Measurements from ENCODE around the gene NDUFA6. TPM values are rescaled to one million over a fixed set of nuclear protein-coding genes. Genes with fewer than 3 reads are reported as not detected.

Gene NDUFA6
- total RNA-seq, 1 donor from 2014 or later: 43.5 TPM

GRCh38 chr22:42062506-42063170 is 27.9 kb downstream of the NDUFA6 start:
- no peak for DNase-seq

DNA sequence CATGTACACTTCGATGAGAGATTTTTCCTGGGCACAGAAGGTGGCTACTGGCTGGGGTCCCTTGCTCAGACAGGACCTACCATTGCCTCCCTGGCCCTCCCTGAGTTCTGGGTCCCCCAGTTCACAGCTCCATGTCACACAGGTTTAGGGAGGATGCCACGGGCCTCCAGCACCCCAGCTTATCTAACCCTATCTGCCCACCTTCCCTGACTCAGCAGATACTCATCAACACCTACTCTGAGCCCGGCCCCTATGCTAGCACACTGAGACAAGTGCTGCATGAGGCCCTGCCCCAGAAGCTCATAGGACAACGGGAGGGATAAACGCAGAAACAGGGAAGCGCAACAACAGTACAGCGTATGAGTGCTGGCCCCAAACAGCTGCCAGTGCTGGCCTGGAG is 29.5 kb downstream of the NDUFA6 start:
- H3K9me3 ChIP-seq: peaks cover 10% of the 10 kb centered on the region
- intact Hi-C loops (cut with DNase I): no loop called here
- ATAC-seq: no peak
- no peak overlapping the region for H3K27ac ChIP-seq
- no peak overlapping the region for H3K4me3 ChIP-seq
- TF ChIP-seq, protein P1, sequence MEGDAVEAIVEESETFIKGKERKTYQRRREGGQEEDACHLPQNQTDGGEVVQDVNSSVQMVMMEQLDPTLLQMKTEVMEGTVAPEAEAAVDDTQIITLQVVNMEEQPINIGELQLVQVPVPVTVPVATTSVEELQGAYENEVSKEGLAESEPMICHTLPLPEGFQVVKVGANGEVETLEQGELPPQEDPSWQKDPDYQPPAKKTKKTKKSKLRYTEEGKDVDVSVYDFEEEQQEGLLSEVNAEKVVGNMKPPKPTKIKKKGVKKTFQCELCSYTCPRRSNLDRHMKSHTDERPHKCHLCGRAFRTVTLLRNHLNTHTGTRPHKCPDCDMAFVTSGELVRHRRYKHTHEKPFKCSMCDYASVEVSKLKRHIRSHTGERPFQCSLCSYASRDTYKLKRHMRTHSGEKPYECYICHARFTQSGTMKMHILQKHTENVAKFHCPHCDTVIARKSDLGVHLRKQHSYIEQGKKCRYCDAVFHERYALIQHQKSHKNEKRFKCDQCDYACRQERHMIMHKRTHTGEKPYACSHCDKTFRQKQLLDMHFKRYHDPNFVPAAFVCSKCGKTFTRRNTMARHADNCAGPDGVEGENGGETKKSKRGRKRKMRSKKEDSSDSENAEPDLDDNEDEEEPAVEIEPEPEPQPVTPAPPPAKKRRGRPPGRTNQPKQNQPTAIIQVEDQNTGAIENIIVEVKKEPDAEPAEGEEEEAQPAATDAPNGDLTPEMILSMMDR (IDR thresholded peaks at IDR 0.05): no peak
- DNase-seq: no peak
- H3K4me1 ChIP-seq: no peaks in the 10 kb centered on the region
- no peaks in the 10 kb centered on the region for H3K27me3 ChIP-seq (ENCODE audit: low read depth)
- H3K36me3 ChIP-seq: peaks cover 73% of the 10 kb centered on the region

More at GRCh38 chr22:42062506-42063170, 27.9 kb downstream of the NDUFA6 start:
- H3K4me3 ChIP-seq: no peak overlapping the region
- TF ChIP-seq, protein P1 (IDR thresholded peaks at IDR 0.05): no peak
- no peaks in the 10 kb centered on the region for H3K27me3 ChIP-seq (ENCODE audit: low read depth)
- no peak for ATAC-seq
- H3K9me3 ChIP-seq: no peaks in the 10 kb centered on the region
- peaks cover 89% of the 10 kb centered on the region for H3K36me3 ChIP-seq
- no peak overlapping the region for H3K27ac ChIP-seq
- H3K4me1 ChIP-seq: no peaks in the 10 kb centered on the region
- intact Hi-C loops (cut with DNase I): no loop called here

- no peak for ATAC-seq
- Histone ChIP-seq H3K27ac (no peak overlapping the region), H3K9me3 (peaks cover 10% of the 10 kb centered on the region), H3K4me3 (no peak overlapping the region), H3K27me3 (ENCODE audit: low read depth) (no peaks in the 10 kb centered on the region), H3K36me3 (peaks cover 67% of the 10 kb centered on the region), H3K4me1 (no peaks in the 10 kb centered on the region)
- DNase-seq: no peak
- TF ChIP-seq, protein P1 (IDR thresholded peaks at IDR 0.05): no peak
- intact Hi-C loops (cut with DNase I): no loop called here
Observed at GRCh38 chr22:42060489-42060888, 30.1 kb downstream of the NDUFA6 start.

- Histone ChIP-seq H3K27me3 (ENCODE audit: low read depth) (no peaks in the 10 kb centered on the region), H3K4me3 (no peak overlapping the region), H3K36me3 (peaks cover 33% of the 10 kb centered on the region), H3K4me1 (no peaks in the 10 kb centered on the region), H3K27ac (no peak overlapping the region), H3K9me3 (peaks cover 10% of the 10 kb centered on the region)
- ATAC-seq (no peak), DNase-seq (no peak)
- intact Hi-C loops (cut with DNase I): no loop called here
- TF ChIP-seq, protein P1 (IDR thresholded peaks at IDR 0.05): no peak
Observed at GRCh38 chr22:42056757-42057511, 33.6 kb downstream of the NDUFA6 start.

DNA sequence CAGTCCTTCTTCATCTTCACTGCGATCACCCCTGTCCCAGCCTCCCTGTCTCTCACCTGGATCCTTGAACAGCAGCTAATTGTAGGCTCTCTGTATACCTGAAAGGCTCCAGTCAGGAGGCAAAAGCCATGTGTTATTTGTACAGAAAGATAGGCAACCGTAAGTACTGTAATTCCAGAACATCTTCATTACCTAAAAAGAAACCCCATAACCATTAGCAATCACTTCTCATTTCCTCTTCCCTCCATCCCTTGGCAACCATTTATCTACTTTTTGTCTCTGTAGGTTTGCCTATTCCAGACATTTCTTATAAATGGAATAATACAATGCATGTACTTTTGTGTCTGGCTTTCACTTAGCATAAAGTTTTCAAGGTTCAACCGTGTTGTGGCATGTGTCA is 37.8 kb downstream of the NDUFA6 start:
- Histone ChIP-seq H3K4me3 (no peak overlapping the region), H3K36me3 (no peaks in the 10 kb centered on the region), H3K27ac (no peak overlapping the region), H3K27me3 (ENCODE audit: low read depth) (no peaks in the 10 kb centered on the region), H3K9me3 (peaks cover 10% of the 10 kb centered on the region), H3K4me1 (no peaks in the 10 kb centered on the region)
- TF ChIP-seq, protein P1 (IDR thresholded peaks at IDR 0.05): no peak
- intact Hi-C loops (cut with DNase I): no loop called here
- DNase-seq (no peak), ATAC-seq (no peak)

Data from lower lobe of right lung (tissue), 2 donors.